Activated T-cell treated with anti-CD3 and anti-CD28 coated beads for 1 hour (primary cell): ENCODE results near the gene ZNF699.
A peak's percentile ranks its signal among the peaks of the same experiment; 100 is the strongest.
"Not testable (repeated sequence)": the region's sequence is repeated elsewhere in the genome, so short reads cannot be mapped to it uniquely, and the experiment has no call there.

Source experiments
- DNase-seq: peaks from one replicate; pipeline ENCODE4 v3.0.0-alpha.2; 2020; ENCODE audit warnings: low read depth

The ZNF699 gene

GRCh38 chr19:9309139-9309973, at the start of gene ZNF699:
Gene ZNF699, minus strand, starts transcription at chr19:9309838. Its CDS starts 4,719 bp downstream, at chr19:9305119.
- peak; percentile 98 for DNase-seq

GRCh38 chr19:9354651-9355050, 45.0 kb upstream of the ZNF699 start:
- DNase-seq = no peak

- DNase-seq = no peak
Observed at GRCh38 chr19:9353011-9353410, 43.4 kb upstream of the ZNF699 start.

- no peak for DNase-seq
Observed at GRCh38 chr19:9352505-9352904, 42.9 kb upstream of the ZNF699 start.

GRCh38 chr19:9348671-9349070, 39.0 kb upstream of the ZNF699 start:
- DNase-seq = no peak

GRCh38 chr19:9348253-9348652, 38.6 kb upstream of the ZNF699 start:
- no peak for DNase-seq

- DNase-seq = no peak
Observed at GRCh38 chr19:9345005-9345404, 35.4 kb upstream of the ZNF699 start.

- no peak for DNase-seq
Observed at GRCh38 chr19:9342610-9343304, 33.1 kb upstream of the ZNF699 start.

GRCh38 chr19:9329999-9330398, 20.4 kb upstream of the ZNF699 start:
- DNase-seq = no peak

GRCh38 chr19:9324584-9324962, 14.9 kb upstream of the ZNF699 start:
- no peak for DNase-seq

GRCh38 chr19:9323919-9324583, 14.4 kb upstream of the ZNF699 start, which contains the start of gene ZNF559:
Gene ZNF559, plus strand, starts transcription at chr19:9324179. Its CDS starts 14,371 bp downstream, at chr19:9338550.
- peak; percentile 98 for DNase-seq

GRCh38 chr19:9323557-9323918, 13.9 kb upstream of the ZNF699 start:
- no peak for DNase-seq

- not testable (repeated sequence) for DNase-seq
Observed at GRCh38 chr19:9322201-9322600, 12.6 kb upstream of the ZNF699 start.

GRCh38 chr19:9321756-9322155, 12.1 kb upstream of the ZNF699 start:
- not testable (repeated sequence) for DNase-seq

GRCh38 chr19:9321338-9321737, 11.7 kb upstream of the ZNF699 start:
- DNase-seq = no peak

GRCh38 chr19:9313756-9314155, 4.1 kb upstream of the ZNF699 start:
- no peak for DNase-seq

- no peak for DNase-seq
Observed at GRCh38 chr19:9309974-9310446, 372 bp upstream of the ZNF699 start.

- DNase-seq = no peak
Observed at GRCh38 chr19:9308091-9308770, 1.4 kb downstream of the ZNF699 start.

GRCh38 chr19:9306443-9306842, 3.2 kb downstream of the ZNF699 start:
- no peak for DNase-seq

GRCh38 chr19:9296336-9296735, 13.3 kb downstream of the ZNF699 start:
- no peak for DNase-seq

- DNase-seq = no peak
Observed at GRCh38 chr19:9295411-9295849, 14.2 kb downstream of the ZNF699 start.
